HG03565 (cell line): ENCODE data around the gene DOCK1.

Experiments
- ATAC-seq: cut with Tn5 transposase; IDR thresholded peaks from one replicate; pipeline ENCODE4 v1.9.1; 2021; ENCODE audit warnings: mild to moderate bottlenecking, moderate library complexity; ENCODE audit not compliant: unreplicated experiment

The DOCK1 gene

DNA sequence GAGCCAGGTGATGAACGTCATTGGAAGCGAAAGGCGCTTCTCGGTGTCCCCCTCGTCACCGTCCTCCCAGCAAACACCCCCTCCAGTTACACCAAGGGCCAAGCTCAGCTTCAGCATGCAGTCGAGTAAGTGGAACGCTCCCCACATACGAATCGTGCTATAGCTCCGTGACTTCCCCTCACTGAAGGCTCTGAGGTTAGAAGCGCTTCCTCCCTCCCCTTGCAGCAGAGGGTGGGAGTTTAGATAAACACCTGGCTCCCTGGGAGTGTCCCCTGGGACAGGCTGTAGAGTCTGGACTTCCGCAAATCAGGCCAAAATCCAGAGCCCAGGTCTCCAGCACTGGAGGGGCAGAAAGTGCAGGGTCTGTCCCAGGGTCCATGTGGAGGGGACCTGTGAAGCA lies 538.9 kb downstream of the DOCK1 start:
- ATAC-seq, result no peak

DNA sequence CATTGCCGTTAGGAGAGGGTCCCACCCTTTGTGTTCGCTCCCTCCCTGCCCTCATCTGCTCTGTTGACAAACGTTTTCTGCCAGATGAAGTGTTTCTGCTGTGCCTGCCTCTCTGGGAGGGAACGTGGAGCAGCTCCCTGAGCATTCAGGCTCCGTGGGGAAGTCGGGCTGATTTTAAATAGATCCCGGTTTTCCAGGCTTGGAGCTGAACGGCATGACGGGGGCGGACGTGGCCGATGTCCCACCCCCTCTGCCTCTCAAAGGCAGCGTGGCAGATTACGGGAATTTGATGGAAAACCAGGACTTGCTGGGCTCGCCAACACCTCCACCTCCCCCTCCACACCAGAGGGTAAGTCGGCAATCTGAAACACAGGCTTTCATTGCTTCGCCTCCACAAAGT lies 542.0 kb downstream of the DOCK1 start:
- no peak for ATAC-seq

- ATAC-seq, result no peak
Observed at GRCh38 chr10:127449490-127449889, 544.3 kb downstream of the DOCK1 start.

GRCh38 chr10:127450644-127451043 lies 545.4 kb downstream of the DOCK1 start:
- ATAC-seq, result no peak

- no peak for ATAC-seq
Observed at GRCh38 chr10:127451628-127452027, 546.4 kb downstream of the DOCK1 start.

GRCh38 chr10:127452568-127452967 lies 547.3 kb downstream of the DOCK1 start:
- ATAC-seq, result no peak

GRCh38 chr10:127453706-127454105 lies 548.5 kb downstream of the DOCK1 start:
- ATAC-seq, result no peak

GRCh38 chr10:127456122-127456521 lies 550.9 kb downstream of the DOCK1 start:
- ATAC-seq, result no peak

DNA sequence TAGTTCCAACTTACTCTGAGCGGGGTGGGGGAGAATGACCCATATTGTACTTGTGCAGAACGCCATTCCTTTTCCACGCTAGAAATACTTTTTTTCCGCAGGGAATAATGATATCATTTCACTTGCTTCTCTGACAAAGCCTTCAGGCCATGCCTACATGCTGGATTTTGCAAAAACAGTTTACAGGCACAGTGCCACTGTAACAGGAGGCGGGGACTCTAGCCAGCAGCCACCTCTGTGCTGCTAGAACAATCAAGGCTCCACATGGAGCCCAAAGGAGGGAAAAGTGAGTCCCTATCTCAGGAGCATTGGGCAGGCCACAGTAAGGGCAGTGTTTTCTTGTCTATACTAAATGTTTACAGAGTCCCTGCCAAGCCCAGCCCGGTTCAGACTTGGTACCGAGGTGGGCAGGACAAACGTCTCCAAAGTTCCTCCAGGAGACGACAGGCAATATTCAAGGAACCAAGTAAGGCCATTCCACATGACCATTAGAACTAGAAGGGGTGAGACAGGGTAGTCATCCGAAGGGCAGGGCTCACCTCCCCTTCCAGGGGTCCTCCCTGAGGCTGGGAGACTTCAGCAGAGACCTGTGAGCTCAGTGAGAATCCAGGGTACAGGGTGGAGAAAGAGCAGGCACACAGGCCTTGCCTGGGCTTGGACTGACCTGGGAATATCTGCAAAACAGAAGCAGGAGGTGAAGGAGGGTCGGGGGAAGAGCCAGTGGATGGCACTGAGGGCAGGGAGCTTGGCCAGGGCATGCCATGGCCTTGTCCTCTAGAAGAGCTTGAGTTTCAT lies 553.0 kb downstream of the DOCK1 start:
- ATAC-seq, result no peak

GRCh38 chr10:127458829-127459228 lies 553.6 kb downstream of the DOCK1 start:
- ATAC-seq, result no peak

DNA sequence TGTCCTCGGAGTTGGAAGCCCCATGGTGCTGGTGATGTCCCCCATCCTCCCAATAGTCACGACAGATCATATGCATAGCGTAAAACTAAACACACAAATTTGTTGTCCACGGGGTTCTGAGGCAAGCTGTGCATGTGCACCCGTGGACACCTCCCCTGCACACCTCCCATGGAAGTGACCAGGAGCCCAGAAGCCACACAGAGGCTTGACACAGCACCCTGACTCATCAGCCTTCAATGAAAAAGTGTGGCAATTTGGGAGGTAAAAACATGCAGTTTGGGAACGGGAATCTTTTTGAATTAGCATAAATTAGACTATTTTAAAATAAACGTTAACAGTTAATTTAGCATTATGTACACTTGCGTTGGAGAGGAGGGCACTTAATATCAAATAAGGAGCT lies 554.7 kb downstream of the DOCK1 start:
- ATAC-seq, result no peak

GRCh38 chr10:127462643-127463295 lies 557.5 kb downstream of the DOCK1 start:
- ATAC-seq, result no peak

DNA sequence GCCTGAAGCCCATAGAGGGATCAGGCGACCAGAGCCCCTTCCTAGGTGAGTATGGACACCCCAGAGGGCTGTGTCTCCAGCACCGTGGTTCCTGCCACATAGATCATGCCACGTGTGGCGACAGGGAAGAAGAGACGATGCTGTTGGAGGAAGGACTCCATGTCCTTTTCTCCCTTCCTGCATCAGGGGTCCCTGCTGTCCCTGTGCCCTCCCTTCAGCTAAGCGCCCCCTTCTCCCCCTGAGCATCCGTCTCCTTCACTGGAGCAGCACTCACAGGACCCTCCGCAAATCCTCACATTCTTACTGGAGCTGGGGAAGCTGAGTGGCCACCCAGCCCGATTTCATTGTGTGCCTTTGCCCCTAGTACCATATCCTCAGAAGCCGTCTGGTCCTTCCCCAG lies 558.3 kb downstream of the DOCK1 start:
- no peak for ATAC-seq

DNA sequence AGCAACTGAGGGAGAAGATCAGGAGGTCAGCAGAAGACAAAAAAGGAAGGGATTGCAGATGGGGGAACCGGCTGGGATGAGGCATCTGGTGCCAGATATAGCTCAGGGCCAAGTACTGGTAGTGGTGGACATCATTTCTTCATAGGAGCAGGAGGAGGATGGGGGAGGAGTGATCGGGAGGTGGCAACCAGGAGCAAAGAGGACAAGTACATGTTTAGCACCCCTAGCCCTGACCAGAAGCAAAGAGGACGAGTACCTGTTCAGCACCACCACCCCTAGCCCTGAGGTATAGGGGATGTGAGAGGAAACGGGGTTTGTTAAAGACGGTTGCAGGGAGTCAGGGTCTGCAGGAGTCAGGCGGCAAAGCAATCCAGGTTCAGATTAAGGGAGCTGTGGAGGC lies 559.3 kb downstream of the DOCK1 start:
- ATAC-seq, result no peak

DNA sequence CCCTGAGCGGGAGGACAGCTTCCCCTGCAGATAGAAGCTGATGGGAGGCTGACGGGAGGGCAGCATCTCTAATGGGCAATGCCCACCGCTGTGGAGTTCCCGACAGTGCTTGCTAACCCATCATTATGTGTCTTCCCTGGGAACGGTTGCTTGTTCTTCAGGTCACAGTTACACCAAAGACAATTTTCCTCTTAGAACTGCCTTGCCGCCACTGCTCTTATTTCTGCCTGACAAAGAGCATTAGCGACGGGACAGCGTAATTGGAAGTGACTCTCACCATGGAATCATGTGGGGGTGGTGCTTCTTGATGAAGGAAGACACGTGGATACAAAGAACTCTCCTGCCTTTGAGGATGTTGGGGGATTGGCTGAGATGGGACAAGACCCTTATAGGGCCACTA lies 562.6 kb downstream of the DOCK1 start:
- ATAC-seq, result no peak

DNA sequence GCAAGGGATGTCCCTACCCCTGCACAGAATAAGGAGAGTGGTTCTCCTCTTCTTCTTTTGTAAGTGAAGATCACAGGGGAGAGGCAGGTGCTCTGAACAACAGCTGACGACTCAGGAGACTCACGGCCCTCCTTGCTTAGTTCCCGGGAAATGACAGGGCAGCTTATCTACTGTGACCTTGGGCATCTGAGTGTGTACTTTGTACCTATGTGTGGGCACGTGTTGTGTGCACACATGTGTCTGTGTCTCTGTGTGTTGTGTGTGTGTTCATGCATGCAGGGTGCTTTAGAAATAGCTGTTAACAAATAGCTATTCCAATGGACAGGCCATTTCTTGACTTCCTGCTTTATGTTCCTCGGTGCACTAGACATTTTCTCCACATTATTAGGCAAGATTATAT lies 563.4 kb downstream of the DOCK1 start:
- no peak for ATAC-seq

GRCh38 chr10:127470911-127471310 lies 565.7 kb downstream of the DOCK1 start:
- ATAC-seq, result no peak

GRCh38 chr10:127472976-127473375 lies 567.7 kb downstream of the DOCK1 start:
- ATAC-seq, result no peak

DNA sequence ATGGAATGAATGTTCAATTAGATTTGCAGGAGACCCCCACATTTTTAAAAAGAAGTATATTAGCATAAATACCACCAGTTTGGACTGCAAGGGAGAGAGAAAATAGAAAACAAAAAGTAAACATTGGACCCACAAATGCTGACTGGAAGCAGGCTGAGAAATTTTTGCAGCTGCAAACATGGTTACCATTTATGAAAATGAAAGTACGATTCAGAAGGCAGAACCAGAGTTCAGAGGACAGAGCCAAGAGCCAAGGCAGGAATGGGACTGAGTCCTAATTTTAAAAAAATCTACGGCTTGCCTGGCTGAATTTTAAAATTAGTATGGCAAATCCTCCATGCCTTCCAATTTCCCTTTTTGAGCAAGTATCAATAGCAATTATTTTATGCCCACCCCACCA lies 569.3 kb downstream of the DOCK1 start:
- no peak for ATAC-seq

DNA sequence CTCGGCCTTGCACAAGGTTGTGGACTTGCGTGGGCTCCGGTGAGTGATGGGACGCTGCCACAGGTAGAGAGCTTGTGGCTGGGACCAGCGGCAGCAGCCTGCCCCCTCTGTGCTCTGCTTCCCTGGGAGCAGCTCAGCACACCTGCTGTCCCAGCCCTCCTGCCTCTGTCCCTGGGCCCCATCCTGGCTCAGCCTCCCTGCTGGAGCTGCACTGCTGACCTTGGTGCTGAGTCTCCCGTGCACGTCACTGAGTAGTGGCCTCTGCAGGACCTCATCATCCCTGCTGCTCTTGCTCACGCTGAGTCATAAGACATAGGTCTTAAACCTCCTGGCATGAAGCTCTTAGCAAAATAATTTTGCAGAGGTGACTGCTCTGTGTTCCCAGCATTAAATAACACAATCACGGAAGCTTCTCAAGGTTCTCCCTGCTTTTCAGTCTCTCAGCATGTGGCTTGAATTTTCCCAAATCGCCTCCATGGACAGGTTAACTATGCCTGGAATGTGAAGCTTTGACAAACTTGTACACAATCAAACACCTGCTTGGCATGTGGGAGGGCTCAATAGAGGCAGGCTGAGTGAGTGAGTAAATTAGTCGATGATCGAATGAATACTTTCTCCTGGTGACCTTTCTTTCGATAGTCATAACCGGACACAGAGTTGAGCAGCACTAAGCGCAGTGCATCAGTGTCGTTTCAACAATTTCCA lies 580.1 kb downstream of the DOCK1 start:
- no peak for ATAC-seq

DNA sequence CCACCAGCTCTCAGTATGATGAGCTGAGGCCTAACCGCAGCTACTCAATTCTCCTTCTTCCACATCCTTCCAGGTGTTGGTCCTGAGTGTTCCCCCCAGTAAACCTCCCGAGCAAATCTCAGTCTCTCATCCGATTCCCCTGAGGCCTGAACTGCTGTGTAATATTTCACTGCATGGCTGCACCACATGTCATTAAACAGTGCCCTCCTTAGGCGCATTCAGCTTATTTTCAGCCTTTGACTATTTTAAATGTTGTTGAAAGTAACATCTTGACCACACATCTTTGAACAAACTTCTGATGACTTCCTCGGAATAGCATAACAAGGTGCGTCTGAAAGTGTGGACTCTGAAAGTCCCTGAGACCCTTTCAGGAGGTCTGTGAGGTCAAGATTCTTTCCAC lies 581.1 kb downstream of the DOCK1 start:
- ATAC-seq, result no peak
